ENCODE measurements around the gene KLF9.

KLF9 gene

DNA sequence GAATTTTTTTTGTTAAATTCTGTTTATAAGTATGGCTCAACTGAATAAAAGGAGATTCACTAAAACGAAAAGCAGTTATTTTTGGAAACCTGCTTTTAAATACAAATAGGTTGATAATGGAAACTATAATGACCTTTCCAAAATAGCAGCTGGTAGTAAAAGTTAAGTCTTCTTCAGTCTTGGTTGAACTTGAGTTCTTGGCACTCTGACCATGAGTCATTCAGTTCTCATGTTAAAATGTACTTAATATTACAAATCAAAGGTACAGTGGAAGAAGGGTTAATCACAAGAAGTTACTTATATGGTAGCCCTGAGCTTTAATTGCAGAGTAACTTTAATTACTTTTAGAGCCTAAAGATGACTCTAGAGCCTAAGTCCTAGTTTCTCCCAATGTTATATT is 62.1 kb downstream of the KLF9 start:
- DNase-seq, result no peak

DNA sequence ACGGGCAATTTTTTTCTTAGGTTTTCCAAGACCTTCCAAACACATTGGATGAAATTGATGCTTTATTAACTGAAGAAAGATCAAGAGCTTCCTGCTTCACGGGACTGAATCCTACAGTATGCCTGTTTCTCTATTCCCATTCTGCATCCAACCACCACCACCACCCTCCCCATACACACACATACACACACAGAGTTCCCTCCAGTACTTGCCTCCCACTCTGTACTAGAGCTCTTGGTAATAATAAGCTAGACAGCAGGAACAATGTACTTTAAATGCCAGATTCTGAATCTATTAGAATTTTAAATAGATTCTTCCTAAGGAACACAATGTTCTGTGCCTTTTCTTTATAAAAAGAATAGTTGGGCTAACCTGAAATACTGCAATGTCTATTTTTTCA is 67.4 kb downstream of the KLF9 start:
- DNase-seq, result no peak

DNA sequence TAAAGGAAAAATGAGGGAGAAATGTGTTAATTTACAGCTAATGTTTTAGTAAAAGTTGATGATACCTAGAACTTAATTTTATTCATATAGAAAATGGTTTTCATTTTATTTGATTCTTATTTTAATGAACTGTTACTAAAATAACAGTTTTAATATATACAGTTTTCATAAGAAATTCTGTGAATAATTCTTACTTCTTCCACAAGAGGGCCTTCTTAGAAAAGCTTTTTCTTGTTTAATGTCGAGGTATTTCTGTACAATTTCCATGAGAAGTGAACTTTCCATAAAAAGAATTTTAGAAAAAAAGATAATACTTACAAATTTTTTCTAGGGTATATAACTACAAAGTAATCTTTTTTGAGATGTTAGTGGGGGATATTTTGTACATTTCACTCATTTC is 73.9 kb downstream of the KLF9 start:
- no peak for DNase-seq
